K562 (cell line): Measurements from ENCODE around the gene AGPAT3. TPM values are rescaled to one million over a fixed set of nuclear protein-coding genes. Genes with fewer than 3 reads are reported as not detected.

Source experiments
- COPS2 ChIP-seq: fragments of 450-650 bp; conservative IDR thresholded peaks from 2 replicates; pipeline ENCODE4 v1.6.1; 2016; ENCODE audit warnings: mild to moderate bottlenecking, moderate library complexity
- HNRNPLL ChIP-seq: fragments of 200-400 bp; formaldehyde crosslinking; IDR thresholded peaks from 2 replicates; pipeline ENCODE4 v1.6.1; 2017; ENCODE audit warnings: low read length, low read depth, mild to moderate bottlenecking; ENCODE audit not compliant: poor library complexity, severe bottlenecking
- LCOR ChIP-seq: sonication (generic); formaldehyde crosslinking; IDR thresholded peaks from 2 replicates; pipeline ENCODE4 v1.8.0; 2022; ENCODE audit warnings: mild to moderate bottlenecking, missing genetic modification reagents
- MYBL2 ChIP-seq, 2 experiments: fragments of 450-650 bp in 1 of 2; sonication (generic) in 1 of 2; formaldehyde crosslinking in 1 of 2; IDR thresholded peaks; 2 replicates each; pipeline versions ENCODE4 v1.6.1 to v1.8.1; 2017 to 2022; ENCODE audit warnings: borderline replicate concordance in 1 of 2, inconsistent platforms in 1 of 2, low read depth in 1 of 2, mild to moderate bottlenecking in 1 of 2, missing genetic modification reagents in 1 of 2, moderate library complexity in 1 of 2
- PHB2 ChIP-seq: fragments of 450-650 bp; IDR thresholded peaks from 2 replicates; pipeline ENCODE4 v1.6.1; 2017; ENCODE audit warnings: low read depth
- SIRT6 ChIP-seq: IDR thresholded peaks from one replicate; pipeline ENCODE4 v1.6.1; 2012; ENCODE audit warnings: low read depth, mild to moderate bottlenecking, control low read depth, inconsistent platforms, low read length, moderate library complexity
- ZFX ChIP-seq: sonication (generic); formaldehyde crosslinking; IDR thresholded peaks from 2 replicates; pipeline ENCODE4 v1.8.0; 2022; ENCODE audit warnings: mild to moderate bottlenecking, missing genetic modification reagents, moderate library complexity
- polyA plus RNA-seq, 8 experiments: library from polyadenylated mRNA; depleted of rRNA in 4 of 8; stranded (reverse) in 5 of 8; unstranded in 3 of 8; fragments of >200 nt; fragmentation: Nextera tagmentation in 2 of 8; fragmentation: Illumina TruSeq in 1 of 8; extraction: Ambion mirVana in 2 of 8; extraction: Trizol in 1 of 8; gene quantifications; 2 replicates each; pipeline versions ENCODE4 v1.2.1 to v1.2.3, GENCODE V29; 2011 to 2014; ENCODE audit warnings: inconsistent platforms in 1 of 8, missing spikeins in 1 of 8
- total RNA-seq, 7 experiments: library from RNA; depleted of rRNA in 6 of 7; stranded (reverse); fragments of >200 nt in 6 of 7; fragmentation: Illumina TruSeq in 2 of 7; extraction: Trizol in 2 of 7; gene quantifications; 2 replicates each; pipeline versions ENCODE4 v1.2.1 to v1.2.3, GENCODE V29; 2011 to 2021; ENCODE audit warnings: low replicate concordance in 1 of 7
- TF ChIP-seq, protein P1 (sequence below), 2 experiments: fragments of 450-650 bp in 1 of 2; sonication (generic) in 1 of 2; formaldehyde crosslinking in 1 of 2; IDR thresholded peaks; 2 replicates each; pipeline versions ENCODE4 v1.7.1 to v1.9.0; 2016 to 2022; ENCODE audit warnings: inconsistent platforms in 1 of 2, mild to moderate bottlenecking in 1 of 2, missing genetic modification reagents in 1 of 2
- TF ChIP-seq, protein P2 (sequence below): IDR thresholded peaks from 2 replicates; pipeline ENCODE4 v1.6.1; 2011; ENCODE audit not compliant: insufficient read length; ENCODE audit errors: extremely low read depth
- TF ChIP-seq, protein P3 (sequence below): sonication (generic); formaldehyde crosslinking; IDR thresholded peaks from 2 replicates; pipeline ENCODE4 v1.8.0; 2022; ENCODE audit warnings: missing genetic modification reagents, mild to moderate bottlenecking, borderline replicate concordance
- TF ChIP-seq, protein P4 (sequence below): IDR thresholded peaks from 2 replicates; pipeline ENCODE4 v1.6.1; 2016; ENCODE audit warnings: missing genetic modification characterization, missing compliant biosample characterization

Gene AGPAT3
- total and polyA plus RNA-seq, 9 of the 15 experiments (the other 6 are each of a cell fraction or from before 2014, with no cell fraction given) = 1.5 to 88.4 (median 35.7) TPM

DNA sequence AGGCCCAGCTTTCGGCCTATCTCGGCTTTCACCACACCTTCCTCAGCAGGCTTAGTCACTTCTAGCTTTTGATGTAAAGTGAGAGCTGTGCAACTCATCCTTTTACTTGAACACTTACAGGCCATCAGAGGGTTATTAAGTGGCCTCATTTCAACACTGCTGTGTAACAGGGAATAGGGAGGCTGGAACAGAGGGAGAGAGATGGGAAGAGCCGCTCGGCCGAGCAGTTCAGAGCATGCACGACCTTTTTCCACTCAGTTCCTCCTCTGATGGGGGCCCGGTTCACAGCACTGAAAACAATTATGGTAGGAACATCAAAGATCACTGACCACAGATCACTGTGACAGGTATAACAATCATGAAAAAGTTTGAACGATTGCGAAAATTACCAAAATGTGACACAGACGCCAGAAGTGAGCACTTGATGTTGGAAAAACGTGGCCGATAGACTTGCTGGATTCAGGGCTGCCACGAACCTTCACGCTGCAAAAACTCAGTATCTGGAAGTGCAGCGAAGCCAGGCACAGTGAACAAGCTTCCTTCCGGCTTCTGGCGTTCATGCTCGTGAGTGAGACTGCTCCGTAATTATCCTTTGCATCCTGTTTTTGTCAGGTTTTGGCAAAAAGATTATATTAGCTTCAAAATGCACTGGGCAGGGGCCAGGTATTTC lies 28.6 kb downstream of the AGPAT3 start (continued):
- TF ChIP-seq, protein P1, sequence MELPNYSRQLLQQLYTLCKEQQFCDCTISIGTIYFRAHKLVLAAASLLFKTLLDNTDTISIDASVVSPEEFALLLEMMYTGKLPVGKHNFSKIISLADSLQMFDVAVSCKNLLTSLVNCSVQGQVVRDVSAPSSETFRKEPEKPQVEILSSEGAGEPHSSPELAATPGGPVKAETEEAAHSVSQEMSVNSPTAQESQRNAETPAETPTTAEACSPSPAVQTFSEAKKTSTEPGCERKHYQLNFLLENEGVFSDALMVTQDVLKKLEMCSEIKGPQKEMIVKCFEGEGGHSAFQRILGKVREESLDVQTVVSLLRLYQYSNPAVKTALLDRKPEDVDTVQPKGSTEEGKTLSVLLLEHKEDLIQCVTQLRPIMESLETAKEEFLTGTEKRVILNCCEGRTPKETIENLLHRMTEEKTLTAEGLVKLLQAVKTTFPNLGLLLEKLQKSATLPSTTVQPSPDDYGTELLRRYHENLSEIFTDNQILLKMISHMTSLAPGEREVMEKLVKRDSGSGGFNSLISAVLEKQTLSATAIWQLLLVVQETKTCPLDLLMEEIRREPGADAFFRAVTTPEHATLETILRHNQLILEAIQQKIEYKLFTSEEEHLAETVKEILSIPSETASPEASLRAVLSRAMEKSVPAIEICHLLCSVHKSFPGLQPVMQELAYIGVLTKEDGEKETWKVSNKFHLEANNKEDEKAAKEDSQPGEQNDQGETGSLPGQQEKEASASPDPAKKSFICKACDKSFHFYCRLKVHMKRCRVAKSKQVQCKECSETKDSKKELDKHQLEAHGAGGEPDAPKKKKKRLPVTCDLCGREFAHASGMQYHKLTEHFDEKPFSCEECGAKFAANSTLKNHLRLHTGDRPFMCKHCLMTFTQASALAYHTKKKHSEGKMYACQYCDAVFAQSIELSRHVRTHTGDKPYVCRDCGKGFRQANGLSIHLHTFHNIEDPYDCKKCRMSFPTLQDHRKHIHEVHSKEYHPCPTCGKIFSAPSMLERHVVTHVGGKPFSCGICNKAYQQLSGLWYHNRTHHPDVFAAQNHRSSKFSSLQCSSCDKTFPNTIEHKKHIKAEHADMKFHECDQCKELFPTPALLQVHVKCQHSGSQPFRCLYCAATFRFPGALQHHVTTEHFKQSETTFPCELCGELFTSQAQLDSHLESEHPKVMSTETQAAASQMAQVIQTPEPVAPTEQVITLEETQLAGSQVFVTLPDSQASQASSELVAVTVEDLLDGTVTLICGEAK (IDR thresholded peaks at IDR 0.05) = peak; percentile 51; the same call in 1 of the 2 replicates
- TF ChIP-seq, protein P1 (CRISPR knock-in tag; IDR thresholded peaks at IDR 0.05) = no peak
- TF ChIP-seq COPS2 (no peak), MYBL2 (IDR thresholded peaks at IDR 0.05; ENCODE audit: low read depth) (no peak), MYBL2 (CRISPR knock-in tag; IDR thresholded peaks at IDR 0.05; ENCODE audit: borderline replicate concordance) (no peak), LCOR (0 out of 2 replicates have a peak, but pooled peaks have one; percentile 41), ZFX (peak; percentile 79), PHB2 (no peak), SIRT6 (no peak), HNRNPLL (no peak)
- TF ChIP-seq, protein P2, sequence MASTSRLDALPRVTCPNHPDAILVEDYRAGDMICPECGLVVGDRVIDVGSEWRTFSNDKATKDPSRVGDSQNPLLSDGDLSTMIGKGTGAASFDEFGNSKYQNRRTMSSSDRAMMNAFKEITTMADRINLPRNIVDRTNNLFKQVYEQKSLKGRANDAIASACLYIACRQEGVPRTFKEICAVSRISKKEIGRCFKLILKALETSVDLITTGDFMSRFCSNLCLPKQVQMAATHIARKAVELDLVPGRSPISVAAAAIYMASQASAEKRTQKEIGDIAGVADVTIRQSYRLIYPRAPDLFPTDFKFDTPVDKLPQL = no peak
- TF ChIP-seq, protein P3, sequence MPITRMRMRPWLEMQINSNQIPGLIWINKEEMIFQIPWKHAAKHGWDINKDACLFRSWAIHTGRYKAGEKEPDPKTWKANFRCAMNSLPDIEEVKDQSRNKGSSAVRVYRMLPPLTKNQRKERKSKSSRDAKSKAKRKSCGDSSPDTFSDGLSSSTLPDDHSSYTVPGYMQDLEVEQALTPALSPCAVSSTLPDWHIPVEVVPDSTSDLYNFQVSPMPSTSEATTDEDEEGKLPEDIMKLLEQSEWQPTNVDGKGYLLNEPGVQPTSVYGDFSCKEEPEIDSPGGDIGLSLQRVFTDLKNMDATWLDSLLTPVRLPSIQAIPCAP = no peak
- TF ChIP-seq, protein P4, sequence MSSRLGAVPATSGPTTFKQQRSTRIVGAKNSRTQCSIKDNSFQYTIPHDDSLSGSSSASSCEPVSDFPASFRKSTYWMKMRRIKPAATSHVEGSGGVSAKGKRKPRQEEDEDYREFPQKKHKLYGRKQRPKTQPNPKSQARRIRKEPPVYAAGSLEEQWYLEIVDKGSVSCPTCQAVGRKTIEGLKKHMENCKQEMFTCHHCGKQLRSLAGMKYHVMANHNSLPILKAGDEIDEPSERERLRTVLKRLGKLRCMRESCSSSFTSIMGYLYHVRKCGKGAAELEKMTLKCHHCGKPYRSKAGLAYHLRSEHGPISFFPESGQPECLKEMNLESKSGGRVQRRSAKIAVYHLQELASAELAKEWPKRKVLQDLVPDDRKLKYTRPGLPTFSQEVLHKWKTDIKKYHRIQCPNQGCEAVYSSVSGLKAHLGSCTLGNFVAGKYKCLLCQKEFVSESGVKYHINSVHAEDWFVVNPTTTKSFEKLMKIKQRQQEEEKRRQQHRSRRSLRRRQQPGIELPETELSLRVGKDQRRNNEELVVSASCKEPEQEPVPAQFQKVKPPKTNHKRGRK (tag) = no peak
